Measurements from ENCODE around the gene CATSPER1. TPM values are rescaled to one million over a fixed set of nuclear protein-coding genes. Genes with fewer than 3 reads are reported as not detected.

The CATSPER1 gene
- total and polyA plus RNA-seq, 2 of the 8 experiments (the other 6 are each of a cell fraction or from before 2014, with no cell fraction given): not detected

Other genes with a start within 250 kb of the CATSPER1 start
- 9.9 and 10.0 TPM in 2 replicates for gene AP5B1, start 245.5 kb downstream of the CATSPER1 start, total RNA-seq (2021; fragmentation: NEBNext Ultra II Directional; extraction: Animal tissue kit (Norgen Biotek cat#: 25700))
- gene AP5B1, start 245.5 kb downstream of the CATSPER1 start, polyA plus RNA-seq (2011; rRNA removed): 7.6 and 10.3 TPM in 2 replicates
- gene OVOL1, start 239.4 kb downstream of the CATSPER1 start, total RNA-seq (2021; fragmentation: NEBNext Ultra II Directional; extraction: Animal tissue kit (Norgen Biotek cat#: 25700)): 3.3 and 3.4 TPM in 2 replicates
- gene OVOL1, start 239.4 kb downstream of the CATSPER1 start, polyA plus RNA-seq (2011; rRNA removed): 2.6 and 3.3 TPM in 2 replicates
- 1.1 and 2.2 TPM in 2 replicates for gene SNX32, start 192.5 kb downstream of the CATSPER1 start, total RNA-seq (2021; fragmentation: NEBNext Ultra II Directional; extraction: Animal tissue kit (Norgen Biotek cat#: 25700))
- 0.76 and 1.4 TPM in 2 replicates for gene SNX32, start 192.5 kb downstream of the CATSPER1 start, polyA plus RNA-seq (2011; rRNA removed)
- 1,252 and 1,270 TPM in 2 replicates for gene CFL1, start 168.3 kb downstream of the CATSPER1 start, total RNA-seq (2021; fragmentation: NEBNext Ultra II Directional; extraction: Animal tissue kit (Norgen Biotek cat#: 25700))
- gene CFL1, start 168.3 kb downstream of the CATSPER1 start, polyA plus RNA-seq (2011; rRNA removed): 1,365 and 1,809 TPM in 2 replicates
- gene MUS81, start 166.0 kb downstream of the CATSPER1 start, total RNA-seq (2021; fragmentation: NEBNext Ultra II Directional; extraction: Animal tissue kit (Norgen Biotek cat#: 25700)): 30.2 and 36.0 TPM in 2 replicates
- 31.5 and 44.1 TPM in 2 replicates for gene MUS81, start 166.0 kb downstream of the CATSPER1 start, polyA plus RNA-seq (2011; rRNA removed)
- gene EFEMP2, start 153.7 kb downstream of the CATSPER1 start, total RNA-seq (2021; fragmentation: NEBNext Ultra II Directional; extraction: Animal tissue kit (Norgen Biotek cat#: 25700)): 8.8 and 9.7 TPM in 2 replicates
- gene EFEMP2, start 153.7 kb downstream of the CATSPER1 start, polyA plus RNA-seq (2011; rRNA removed): 17.2 and 24.2 TPM in 2 replicates
- gene CTSW, start 146.6 kb downstream of the CATSPER1 start, total RNA-seq (2021; fragmentation: NEBNext Ultra II Directional; extraction: Animal tissue kit (Norgen Biotek cat#: 25700)): not detected in 2 replicates
- not detected in 2 replicates for gene CTSW, start 146.6 kb downstream of the CATSPER1 start, polyA plus RNA-seq (2011; rRNA removed)
- 74.3 and 79.9 TPM in 2 replicates for gene FIBP, start 138.0 kb downstream of the CATSPER1 start, total RNA-seq (2021; fragmentation: NEBNext Ultra II Directional; extraction: Animal tissue kit (Norgen Biotek cat#: 25700))
- 173 and 184 TPM in 2 replicates for gene FIBP, start 138.0 kb downstream of the CATSPER1 start, polyA plus RNA-seq (2011; rRNA removed)
- 30.8 and 33.3 TPM in 2 replicates for gene CCDC85B, start 135.8 kb downstream of the CATSPER1 start, total RNA-seq (2021; fragmentation: NEBNext Ultra II Directional; extraction: Animal tissue kit (Norgen Biotek cat#: 25700))
- gene CCDC85B, start 135.8 kb downstream of the CATSPER1 start, polyA plus RNA-seq (2011; rRNA removed): 19.8 and 40.6 TPM in 2 replicates
- gene FOSL1, start 126.1 kb downstream of the CATSPER1 start, total RNA-seq (2021; fragmentation: NEBNext Ultra II Directional; extraction: Animal tissue kit (Norgen Biotek cat#: 25700)): 6.3 and 7.5 TPM in 2 replicates
- 7.2 and 11.6 TPM in 2 replicates for gene FOSL1, start 126.1 kb downstream of the CATSPER1 start, polyA plus RNA-seq (2011; rRNA removed)
- gene C11orf68, start 107.4 kb downstream of the CATSPER1 start, total RNA-seq (2021; fragmentation: NEBNext Ultra II Directional; extraction: Animal tissue kit (Norgen Biotek cat#: 25700)): 24.0 and 24.1 TPM in 2 replicates
- 51.2 and 68.5 TPM in 2 replicates for gene C11orf68, start 107.4 kb downstream of the CATSPER1 start, polyA plus RNA-seq (2011; rRNA removed)
- 98.7 and 108 TPM in 2 replicates for gene DRAP1, start 107.1 kb downstream of the CATSPER1 start, total RNA-seq (2021; fragmentation: NEBNext Ultra II Directional; extraction: Animal tissue kit (Norgen Biotek cat#: 25700))
- gene DRAP1, start 107.1 kb downstream of the CATSPER1 start, polyA plus RNA-seq (2011; rRNA removed): 62.5 and 81.2 TPM in 2 replicates
- gene TSGA10IP, start 81.0 kb downstream of the CATSPER1 start, total RNA-seq (2021; fragmentation: NEBNext Ultra II Directional; extraction: Animal tissue kit (Norgen Biotek cat#: 25700)): 1.3 and 1.9 TPM in 2 replicates
- 6.0 and 8.2 TPM in 2 replicates for gene TSGA10IP, start 81.0 kb downstream of the CATSPER1 start, polyA plus RNA-seq (2011; rRNA removed)
- gene SART1, start 64.7 kb downstream of the CATSPER1 start, total RNA-seq (2021; fragmentation: NEBNext Ultra II Directional; extraction: Animal tissue kit (Norgen Biotek cat#: 25700)): 46.1 and 48.5 TPM in 2 replicates
- 9.7 and 22.4 TPM in 2 replicates for gene SART1, start 64.7 kb downstream of the CATSPER1 start, polyA plus RNA-seq (2011; rRNA removed)
- 35.8 and 39.9 TPM in 2 replicates for gene EIF1AD, start 24.3 kb downstream of the CATSPER1 start, total RNA-seq (2021; fragmentation: NEBNext Ultra II Directional; extraction: Animal tissue kit (Norgen Biotek cat#: 25700))
- gene EIF1AD, start 24.3 kb downstream of the CATSPER1 start, polyA plus RNA-seq (2011; rRNA removed): 29.5 and 32.6 TPM in 2 replicates
- 330 and 345 TPM in 2 replicates for gene BANF1, start 24.0 kb downstream of the CATSPER1 start, total RNA-seq (2021; fragmentation: NEBNext Ultra II Directional; extraction: Animal tissue kit (Norgen Biotek cat#: 25700))
- 467 and 516 TPM in 2 replicates for gene BANF1, start 24.0 kb downstream of the CATSPER1 start, polyA plus RNA-seq (2011; rRNA removed)
- 1.6 and 1.8 TPM in 2 replicates for gene CST6, start 14.5 kb downstream of the CATSPER1 start, total RNA-seq (2021; fragmentation: NEBNext Ultra II Directional; extraction: Animal tissue kit (Norgen Biotek cat#: 25700))
- gene CST6, start 14.5 kb downstream of the CATSPER1 start, polyA plus RNA-seq (2011; rRNA removed): 7.6 and 8.6 TPM in 2 replicates
- gene GAL3ST3, start 22.7 kb upstream of the CATSPER1 start, total RNA-seq (2021; fragmentation: NEBNext Ultra II Directional; extraction: Animal tissue kit (Norgen Biotek cat#: 25700)): 21.1 and 21.4 TPM in 2 replicates
- 21.1 and 35.0 TPM in 2 replicates for gene GAL3ST3, start 22.7 kb upstream of the CATSPER1 start, polyA plus RNA-seq (2011; rRNA removed)
- 231 and 237 TPM in 2 replicates for gene SF3B2, start 25.9 kb upstream of the CATSPER1 start, total RNA-seq (2021; fragmentation: NEBNext Ultra II Directional; extraction: Animal tissue kit (Norgen Biotek cat#: 25700))
- 182 and 270 TPM in 2 replicates for gene SF3B2, start 25.9 kb upstream of the CATSPER1 start, polyA plus RNA-seq (2011; rRNA removed)
- 34.4 and 36.0 TPM in 2 replicates for gene PACS1, start 43.8 kb upstream of the CATSPER1 start, total RNA-seq (2021; fragmentation: NEBNext Ultra II Directional; extraction: Animal tissue kit (Norgen Biotek cat#: 25700))
- gene PACS1, start 43.8 kb upstream of the CATSPER1 start, polyA plus RNA-seq (2011; rRNA removed): 11.5 and 20.4 TPM in 2 replicates
- gene KLC2, start 231.2 kb upstream of the CATSPER1 start, total RNA-seq (2021; fragmentation: NEBNext Ultra II Directional; extraction: Animal tissue kit (Norgen Biotek cat#: 25700)): 41.8 and 42.5 TPM in 2 replicates
- gene KLC2, start 231.2 kb upstream of the CATSPER1 start, polyA plus RNA-seq (2011; rRNA removed): 17.3 and 28.6 TPM in 2 replicates
- 100 and 106 TPM in 2 replicates for gene RAB1B, start 242.2 kb upstream of the CATSPER1 start, total RNA-seq (2021; fragmentation: NEBNext Ultra II Directional; extraction: Animal tissue kit (Norgen Biotek cat#: 25700))
- 217 and 306 TPM in 2 replicates for gene RAB1B, start 242.2 kb upstream of the CATSPER1 start, polyA plus RNA-seq (2011; rRNA removed)